WTC11 (cell line): ENCODE results near the gene ASIC3.

ENCODE experiments used
- CREB1 ChIP-seq: sonication (generic); formaldehyde crosslinking; IDR thresholded peaks from 2 replicates; pipeline ENCODE4 v1.8.0; 2023; ENCODE audit warnings: mild to moderate bottlenecking, missing genetic modification reagents
- ESRRA ChIP-seq: sonication (generic); formaldehyde crosslinking; IDR thresholded peaks from 2 replicates; pipeline ENCODE4 v1.8.1; 2022; ENCODE audit warnings: mild to moderate bottlenecking, missing genetic modification reagents, borderline replicate concordance
- NFYB ChIP-seq: sonication (generic); formaldehyde crosslinking; conservative IDR thresholded peaks from 2 replicates; pipeline ENCODE4 v1.8.0; 2022; ENCODE audit warnings: low read depth, missing genetic modification reagents
- NR2C2 ChIP-seq: sonication (generic); formaldehyde crosslinking; IDR thresholded peaks from 2 replicates; pipeline ENCODE4 v1.8.0; 2022; ENCODE audit warnings: mild to moderate bottlenecking, missing genetic modification reagents
- TEAD4 ChIP-seq: sonication (generic); formaldehyde crosslinking; IDR thresholded peaks from 2 replicates; pipeline ENCODE4 v1.8.0; 2022; ENCODE audit warnings: mild to moderate bottlenecking, missing genetic modification reagents
- TF ChIP-seq, protein P1 (sequence below): sonication (generic); formaldehyde crosslinking; IDR thresholded peaks from 2 replicates; pipeline ENCODE4 v1.8.0; 2023; ENCODE audit warnings: missing genetic modification reagents, mild to moderate bottlenecking, borderline replicate concordance
- TF ChIP-seq, protein P2 (sequence below): fragments of 200-600 bp; IDR thresholded peaks from 2 replicates; pipeline ENCODE4 v1.8.0; 2022; ENCODE audit warnings: antibody characterized with exemption
- TF ChIP-seq, protein P3 (sequence below): sonication (generic); formaldehyde crosslinking; IDR thresholded peaks from 2 replicates; pipeline ENCODE4 v1.8.0; 2022; ENCODE audit warnings: mild to moderate bottlenecking, missing genetic modification reagents
- TF ChIP-seq, protein P4 (sequence below): sonication (generic); formaldehyde crosslinking; IDR thresholded peaks from 2 replicates; pipeline ENCODE4 v1.8.1; 2023; ENCODE audit warnings: mild to moderate bottlenecking, missing genetic modification reagents, borderline replicate concordance
- TF ChIP-seq, protein P5 (sequence below): sonication (generic); formaldehyde crosslinking; IDR thresholded peaks from 2 replicates; pipeline ENCODE4 v1.8.1; 2022; ENCODE audit warnings: mild to moderate bottlenecking, missing genetic modification reagents, moderate library complexity, borderline replicate concordance
- TF ChIP-seq, protein P6 (sequence below): sonication (generic); formaldehyde crosslinking; IDR thresholded peaks from 2 replicates; pipeline ENCODE4 v1.8.1; 2023; ENCODE audit warnings: mild to moderate bottlenecking, missing genetic modification reagents, moderate library complexity

DNA sequence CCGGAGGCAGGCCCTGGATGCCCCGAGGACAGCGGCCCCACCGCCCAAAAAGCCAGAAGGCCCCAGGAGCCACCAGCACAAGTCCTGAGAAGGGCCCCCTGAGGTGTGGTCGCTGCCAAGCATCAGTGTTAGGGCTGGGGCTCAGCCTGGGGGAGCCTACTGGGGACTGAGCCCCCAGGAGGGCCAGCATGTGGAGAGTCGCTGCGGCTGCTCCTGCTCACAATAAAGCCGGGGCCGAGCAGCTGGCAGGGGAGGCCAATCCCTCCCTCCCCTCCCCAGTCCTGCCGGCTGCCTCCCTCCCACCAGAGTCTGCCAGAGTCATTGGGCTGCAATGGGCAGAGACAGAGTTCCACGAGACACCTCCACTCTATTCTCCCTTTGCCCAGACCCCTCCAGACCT, 3.1 kb upstream of the ASIC3 start:
- TF ChIP-seq, protein P1, sequence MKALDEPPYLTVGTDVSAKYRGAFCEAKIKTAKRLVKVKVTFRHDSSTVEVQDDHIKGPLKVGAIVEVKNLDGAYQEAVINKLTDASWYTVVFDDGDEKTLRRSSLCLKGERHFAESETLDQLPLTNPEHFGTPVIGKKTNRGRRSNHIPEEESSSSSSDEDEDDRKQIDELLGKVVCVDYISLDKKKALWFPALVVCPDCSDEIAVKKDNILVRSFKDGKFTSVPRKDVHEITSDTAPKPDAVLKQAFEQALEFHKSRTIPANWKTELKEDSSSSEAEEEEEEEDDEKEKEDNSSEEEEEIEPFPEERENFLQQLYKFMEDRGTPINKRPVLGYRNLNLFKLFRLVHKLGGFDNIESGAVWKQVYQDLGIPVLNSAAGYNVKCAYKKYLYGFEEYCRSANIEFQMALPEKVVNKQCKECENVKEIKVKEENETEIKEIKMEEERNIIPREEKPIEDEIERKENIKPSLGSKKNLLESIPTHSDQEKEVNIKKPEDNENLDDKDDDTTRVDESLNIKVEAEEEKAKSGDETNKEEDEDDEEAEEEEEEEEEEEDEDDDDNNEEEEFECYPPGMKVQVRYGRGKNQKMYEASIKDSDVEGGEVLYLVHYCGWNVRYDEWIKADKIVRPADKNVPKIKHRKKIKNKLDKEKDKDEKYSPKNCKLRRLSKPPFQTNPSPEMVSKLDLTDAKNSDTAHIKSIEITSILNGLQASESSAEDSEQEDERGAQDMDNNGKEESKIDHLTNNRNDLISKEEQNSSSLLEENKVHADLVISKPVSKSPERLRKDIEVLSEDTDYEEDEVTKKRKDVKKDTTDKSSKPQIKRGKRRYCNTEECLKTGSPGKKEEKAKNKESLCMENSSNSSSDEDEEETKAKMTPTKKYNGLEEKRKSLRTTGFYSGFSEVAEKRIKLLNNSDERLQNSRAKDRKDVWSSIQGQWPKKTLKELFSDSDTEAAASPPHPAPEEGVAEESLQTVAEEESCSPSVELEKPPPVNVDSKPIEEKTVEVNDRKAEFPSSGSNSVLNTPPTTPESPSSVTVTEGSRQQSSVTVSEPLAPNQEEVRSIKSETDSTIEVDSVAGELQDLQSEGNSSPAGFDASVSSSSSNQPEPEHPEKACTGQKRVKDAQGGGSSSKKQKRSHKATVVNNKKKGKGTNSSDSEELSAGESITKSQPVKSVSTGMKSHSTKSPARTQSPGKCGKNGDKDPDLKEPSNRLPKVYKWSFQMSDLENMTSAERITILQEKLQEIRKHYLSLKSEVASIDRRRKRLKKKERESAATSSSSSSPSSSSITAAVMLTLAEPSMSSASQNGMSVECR (CRISPR knock-in tag): no peak
- TF ChIP-seq NFYB (CRISPR knock-in tag) (no peak), ESRRA (CRISPR knock-in tag) (no peak), CREB1 (CRISPR knock-in tag) (no peak), TEAD4 (no peak), NR2C2 (no peak)
- TF ChIP-seq, protein P2, sequence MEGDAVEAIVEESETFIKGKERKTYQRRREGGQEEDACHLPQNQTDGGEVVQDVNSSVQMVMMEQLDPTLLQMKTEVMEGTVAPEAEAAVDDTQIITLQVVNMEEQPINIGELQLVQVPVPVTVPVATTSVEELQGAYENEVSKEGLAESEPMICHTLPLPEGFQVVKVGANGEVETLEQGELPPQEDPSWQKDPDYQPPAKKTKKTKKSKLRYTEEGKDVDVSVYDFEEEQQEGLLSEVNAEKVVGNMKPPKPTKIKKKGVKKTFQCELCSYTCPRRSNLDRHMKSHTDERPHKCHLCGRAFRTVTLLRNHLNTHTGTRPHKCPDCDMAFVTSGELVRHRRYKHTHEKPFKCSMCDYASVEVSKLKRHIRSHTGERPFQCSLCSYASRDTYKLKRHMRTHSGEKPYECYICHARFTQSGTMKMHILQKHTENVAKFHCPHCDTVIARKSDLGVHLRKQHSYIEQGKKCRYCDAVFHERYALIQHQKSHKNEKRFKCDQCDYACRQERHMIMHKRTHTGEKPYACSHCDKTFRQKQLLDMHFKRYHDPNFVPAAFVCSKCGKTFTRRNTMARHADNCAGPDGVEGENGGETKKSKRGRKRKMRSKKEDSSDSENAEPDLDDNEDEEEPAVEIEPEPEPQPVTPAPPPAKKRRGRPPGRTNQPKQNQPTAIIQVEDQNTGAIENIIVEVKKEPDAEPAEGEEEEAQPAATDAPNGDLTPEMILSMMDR: no peak
- TF ChIP-seq, protein P3, sequence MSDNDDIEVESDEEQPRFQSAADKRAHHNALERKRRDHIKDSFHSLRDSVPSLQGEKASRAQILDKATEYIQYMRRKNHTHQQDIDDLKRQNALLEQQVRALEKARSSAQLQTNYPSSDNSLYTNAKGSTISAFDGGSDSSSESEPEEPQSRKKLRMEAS: no peak
- TF ChIP-seq, protein P4, sequence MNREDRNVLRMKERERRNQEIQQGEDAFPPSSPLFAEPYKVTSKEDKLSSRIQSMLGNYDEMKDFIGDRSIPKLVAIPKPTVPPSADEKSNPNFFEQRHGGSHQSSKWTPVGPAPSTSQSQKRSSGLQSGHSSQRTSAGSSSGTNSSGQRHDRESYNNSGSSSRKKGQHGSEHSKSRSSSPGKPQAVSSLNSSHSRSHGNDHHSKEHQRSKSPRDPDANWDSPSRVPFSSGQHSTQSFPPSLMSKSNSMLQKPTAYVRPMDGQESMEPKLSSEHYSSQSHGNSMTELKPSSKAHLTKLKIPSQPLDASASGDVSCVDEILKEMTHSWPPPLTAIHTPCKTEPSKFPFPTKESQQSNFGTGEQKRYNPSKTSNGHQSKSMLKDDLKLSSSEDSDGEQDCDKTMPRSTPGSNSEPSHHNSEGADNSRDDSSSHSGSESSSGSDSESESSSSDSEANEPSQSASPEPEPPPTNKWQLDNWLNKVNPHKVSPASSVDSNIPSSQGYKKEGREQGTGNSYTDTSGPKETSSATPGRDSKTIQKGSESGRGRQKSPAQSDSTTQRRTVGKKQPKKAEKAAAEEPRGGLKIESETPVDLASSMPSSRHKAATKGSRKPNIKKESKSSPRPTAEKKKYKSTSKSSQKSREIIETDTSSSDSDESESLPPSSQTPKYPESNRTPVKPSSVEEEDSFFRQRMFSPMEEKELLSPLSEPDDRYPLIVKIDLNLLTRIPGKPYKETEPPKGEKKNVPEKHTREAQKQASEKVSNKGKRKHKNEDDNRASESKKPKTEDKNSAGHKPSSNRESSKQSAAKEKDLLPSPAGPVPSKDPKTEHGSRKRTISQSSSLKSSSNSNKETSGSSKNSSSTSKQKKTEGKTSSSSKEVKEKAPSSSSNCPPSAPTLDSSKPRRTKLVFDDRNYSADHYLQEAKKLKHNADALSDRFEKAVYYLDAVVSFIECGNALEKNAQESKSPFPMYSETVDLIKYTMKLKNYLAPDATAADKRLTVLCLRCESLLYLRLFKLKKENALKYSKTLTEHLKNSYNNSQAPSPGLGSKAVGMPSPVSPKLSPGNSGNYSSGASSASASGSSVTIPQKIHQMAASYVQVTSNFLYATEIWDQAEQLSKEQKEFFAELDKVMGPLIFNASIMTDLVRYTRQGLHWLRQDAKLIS (CRISPR knock-in tag): no peak
- TF ChIP-seq, protein P5, sequence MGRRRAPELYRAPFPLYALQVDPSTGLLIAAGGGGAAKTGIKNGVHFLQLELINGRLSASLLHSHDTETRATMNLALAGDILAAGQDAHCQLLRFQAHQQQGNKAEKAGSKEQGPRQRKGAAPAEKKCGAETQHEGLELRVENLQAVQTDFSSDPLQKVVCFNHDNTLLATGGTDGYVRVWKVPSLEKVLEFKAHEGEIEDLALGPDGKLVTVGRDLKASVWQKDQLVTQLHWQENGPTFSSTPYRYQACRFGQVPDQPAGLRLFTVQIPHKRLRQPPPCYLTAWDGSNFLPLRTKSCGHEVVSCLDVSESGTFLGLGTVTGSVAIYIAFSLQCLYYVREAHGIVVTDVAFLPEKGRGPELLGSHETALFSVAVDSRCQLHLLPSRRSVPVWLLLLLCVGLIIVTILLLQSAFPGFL: no peak
- TF ChIP-seq, protein P6, sequence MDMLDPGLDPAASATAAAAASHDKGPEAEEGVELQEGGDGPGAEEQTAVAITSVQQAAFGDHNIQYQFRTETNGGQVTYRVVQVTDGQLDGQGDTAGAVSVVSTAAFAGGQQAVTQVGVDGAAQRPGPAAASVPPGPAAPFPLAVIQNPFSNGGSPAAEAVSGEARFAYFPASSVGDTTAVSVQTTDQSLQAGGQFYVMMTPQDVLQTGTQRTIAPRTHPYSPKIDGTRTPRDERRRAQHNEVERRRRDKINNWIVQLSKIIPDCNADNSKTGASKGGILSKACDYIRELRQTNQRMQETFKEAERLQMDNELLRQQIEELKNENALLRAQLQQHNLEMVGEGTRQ (CRISPR knock-in tag): no peak
